Measurements from ENCODE around the gene C20orf96.

C20orf96 gene

GRCh38 chr20:312067-312466 is 21.5 kb upstream of the C20orf96 start:
- no peak overlapping the region for H3K9ac ChIP-seq
- H3K9me3 ChIP-seq, result no peaks in the 10 kb centered on the region
- no peaks in the 10 kb centered on the region for H3K27me3 ChIP-seq
- H4K20me1 ChIP-seq, result no peaks in the 10 kb centered on the region
- no peak overlapping the region for H3K4me2 ChIP-seq
- peaks cover 19% of the 10 kb centered on the region for H3K4me1 ChIP-seq
- TF ChIP-seq Cebpa-rat (IDR thresholded peaks at IDR 0.05), result no peak
- H3K4me3 ChIP-seq, result no peak overlapping the region
- no peaks in the 10 kb centered on the region; the same call in 1 of the 2 replicates for H3K36me3 ChIP-seq
- no peak overlapping the region for H3K27ac ChIP-seq

- no peaks in the 10 kb centered on the region for H3K9me3 ChIP-seq
- H4K20me1 ChIP-seq, result no peaks in the 10 kb centered on the region
- H3K4me3 ChIP-seq, result no peak overlapping the region
- H3K27ac ChIP-seq, result no peak overlapping the region
- H3K4me1 ChIP-seq, result peaks cover 19% of the 10 kb centered on the region
- no peak overlapping the region for H3K9ac ChIP-seq
- H3K4me2 ChIP-seq, result no peak overlapping the region
- no peaks in the 10 kb centered on the region for H3K36me3 ChIP-seq
- no peaks in the 10 kb centered on the region for H3K27me3 ChIP-seq
- TF ChIP-seq Cebpa-rat (IDR thresholded peaks at IDR 0.05), result no peak
These were observed 21.1 kb upstream of the C20orf96 start for GRCh38 chr20:311609-312008.

- TF ChIP-seq Cebpa-rat (IDR thresholded peaks at IDR 0.05), result peak; percentile 49; the same call in 1 of the 2 replicates
- no peak overlapping the region for H3K27ac ChIP-seq
- H3K9me3 ChIP-seq, result no peaks in the 10 kb centered on the region
- H3K9ac ChIP-seq, result no peak overlapping the region
- H3K27me3 ChIP-seq, result no peaks in the 10 kb centered on the region
- no peak overlapping the region for H3K4me3 ChIP-seq
- H3K36me3 ChIP-seq, result no peaks in the 10 kb centered on the region
- H3K4me1 ChIP-seq, result peaks cover 19% of the 10 kb centered on the region
- H4K20me1 ChIP-seq, result no peaks in the 10 kb centered on the region
- H3K4me2 ChIP-seq, result peak overlapping the region; percentile 64
These were observed 20.1 kb upstream of the C20orf96 start for GRCh38 chr20:310645-311044.

- H3K27ac ChIP-seq, result no peak overlapping the region
- H3K9ac ChIP-seq, result no peak overlapping the region
- no peak for TF ChIP-seq Cebpa-rat (IDR thresholded peaks at IDR 0.05)
These were observed 19.5 kb upstream of the C20orf96 start for GRCh38 chr20:309841-310644.

GRCh38 chr20:309306-309840 is 18.8 kb upstream of the C20orf96 start:
- H3K36me3 ChIP-seq, result no peaks in the 10 kb centered on the region
- H3K4me3 ChIP-seq, result no peak overlapping the region
- no peak overlapping the region for H3K9ac ChIP-seq
- no peaks in the 10 kb centered on the region for H3K27me3 ChIP-seq
- TF ChIP-seq Cebpa-rat (IDR thresholded peaks at IDR 0.05), result no peak
- peak overlapping the region; percentile 64 for H3K4me2 ChIP-seq
- peaks cover 18% of the 10 kb centered on the region for H3K4me1 ChIP-seq
- H3K9me3 ChIP-seq, result no peaks in the 10 kb centered on the region
- no peak overlapping the region for H3K27ac ChIP-seq
- no peaks in the 10 kb centered on the region for H4K20me1 ChIP-seq

More at GRCh38 chr20:309841-310644, 19.5 kb upstream of the C20orf96 start:
- Histone ChIP-seq H3K4me1 (peaks cover 19% of the 10 kb centered on the region), H3K27me3 (no peaks in the 10 kb centered on the region), H3K36me3 (no peaks in the 10 kb centered on the region), H3K9me3 (no peaks in the 10 kb centered on the region), H3K4me2 (peak overlapping the region; percentile 64), H4K20me1 (no peaks in the 10 kb centered on the region), H3K4me3 (0 out of 2 replicates have a peak overlapping the region, but pooled peaks have one; percentile 44)

- Histone ChIP-seq H3K4me3 (no peak overlapping the region), H3K27me3 (no peaks in the 10 kb centered on the region), H3K36me3 (no peaks in the 10 kb centered on the region), H4K20me1 (no peaks in the 10 kb centered on the region), H3K4me2 (no peak overlapping the region), H3K27ac (no peak overlapping the region), H3K9ac (no peak overlapping the region), H3K9me3 (no peaks in the 10 kb centered on the region), H3K4me1 (peaks cover 13% of the 10 kb centered on the region)
- no peak for TF ChIP-seq Cebpa-rat (IDR thresholded peaks at IDR 0.05)
These were observed 18.0 kb upstream of the C20orf96 start for GRCh38 chr20:308427-309038.

GRCh38 chr20:305745-306144 is 15.2 kb upstream of the C20orf96 start:
- TF ChIP-seq Cebpa-rat (IDR thresholded peaks at IDR 0.05), result no peak

GRCh38 chr20:301886-302848 is 11.6 kb upstream of the C20orf96 start:
- H3K27me3 ChIP-seq, result no peaks in the 10 kb centered on the region
- no peak overlapping the region for H3K27ac ChIP-seq
- H3K9me3 ChIP-seq, result no peaks in the 10 kb centered on the region
- peaks cover 46% of the 10 kb centered on the region for H3K4me1 ChIP-seq
- H4K20me1 ChIP-seq, result peaks cover 35% of the 10 kb centered on the region
- no peak for TF ChIP-seq Cebpa-rat (IDR thresholded peaks at IDR 0.05)
- H3K4me3 ChIP-seq, result no peak overlapping the region
- H3K36me3 ChIP-seq, result peaks cover 37% of the 10 kb centered on the region
- H3K9ac ChIP-seq, result no peak overlapping the region
- H3K4me2 ChIP-seq, result peak overlapping the region; percentile 9; the same call in 1 of the 2 replicates

More at GRCh38 chr20:305745-306144, 15.2 kb upstream of the C20orf96 start:
- Histone ChIP-seq H3K27ac (no peak overlapping the region), H3K9me3 (no peaks in the 10 kb centered on the region), H4K20me1 (peaks cover 10% of the 10 kb centered on the region), H3K36me3 (peaks cover 21% of the 10 kb centered on the region), H3K4me2 (no peak overlapping the region), H3K4me1 (peaks cover 41% of the 10 kb centered on the region), H3K4me3 (no peak overlapping the region), H3K27me3 (no peaks in the 10 kb centered on the region), H3K9ac (no peak overlapping the region)

- Histone ChIP-seq H3K27ac (0 out of 2 replicates have a peak overlapping the region, but pooled peaks have one; percentile 22), H3K27me3 (no peaks in the 10 kb centered on the region), H3K4me1 (peaks cover 59% of the 10 kb centered on the region), H3K4me3 (peak overlapping the region; percentile 99; the same call in 1 of the 2 replicates), H3K4me2 (peak overlapping the region; percentile 87), H3K9me3 (no peaks in the 10 kb centered on the region), H4K20me1 (peaks cover 35% of the 10 kb centered on the region), H3K9ac (peak overlapping the region; percentile 100), H3K36me3 (peaks cover 37% of the 10 kb centered on the region)
- no peak for TF ChIP-seq Cebpa-rat (IDR thresholded peaks at IDR 0.05)
These were observed 9.9 kb upstream of the C20orf96 start for GRCh38 chr20:300345-300990.

Data from BLaER1 (cell line).